ENCODE data around the gene GOT2. TPM values are rescaled to one million over a fixed set of nuclear protein-coding genes. Genes with fewer than 3 reads are reported as not detected.

GOT2 gene
- total RNA-seq, 1 experiment from 2014 or later = 64.0 TPM

DNA sequence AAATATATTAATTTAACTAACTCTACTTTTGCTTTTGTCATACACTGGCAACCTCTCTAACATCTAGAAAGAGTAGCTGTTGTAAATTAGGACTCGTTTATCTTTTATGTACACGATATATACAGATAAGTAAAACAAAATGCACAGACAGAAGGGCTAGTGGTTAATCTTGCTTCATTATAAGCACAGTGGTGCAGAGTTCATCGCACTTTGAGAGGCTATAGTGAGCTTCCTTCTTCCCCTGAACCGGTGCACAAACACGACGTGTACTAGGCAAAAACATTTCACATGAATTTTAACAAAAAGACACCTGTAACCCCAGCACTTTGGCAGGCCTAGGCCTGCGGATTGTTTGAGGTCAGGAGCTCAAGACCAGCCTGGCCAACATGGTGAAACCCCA, 10.4 kb upstream of the GOT2 start:
- intact Hi-C loops (cut with micrococcal nuclease; ENCODE audit: unreplicated experiment) (no loop called here), in situ Hi-C loops (cut with HindIII; ENCODE audit: low pct_unique_long_range_greater_than_20kb, low sequenced_read_pairs) (no loop called here)
- ATAC-seq (no peak), DNase-seq (ENCODE audit: low read depth, low spot score) (no peak)
- BruUV-seq (replicated peaks) = no TSS peak
- H3K4me3 ChIP-seq (ENCODE audit: low read depth in 2 of 2, low read length in 2 of 2) = no peak overlapping the region
- CTCF ChIA-PET = no interaction called here
- POLR2A ChIA-PET = no interaction called here
- H3K9me3 ChIP-seq (ENCODE audit: control insufficient read depth, insufficient read depth, low read depth, low read length) = no peaks in the 10 kb centered on the region
- H3K4me1 ChIP-seq (ENCODE audit: control insufficient read depth, insufficient read depth, low read length) = no peaks in the 10 kb centered on the region
- TF ChIP-seq, protein P1, sequence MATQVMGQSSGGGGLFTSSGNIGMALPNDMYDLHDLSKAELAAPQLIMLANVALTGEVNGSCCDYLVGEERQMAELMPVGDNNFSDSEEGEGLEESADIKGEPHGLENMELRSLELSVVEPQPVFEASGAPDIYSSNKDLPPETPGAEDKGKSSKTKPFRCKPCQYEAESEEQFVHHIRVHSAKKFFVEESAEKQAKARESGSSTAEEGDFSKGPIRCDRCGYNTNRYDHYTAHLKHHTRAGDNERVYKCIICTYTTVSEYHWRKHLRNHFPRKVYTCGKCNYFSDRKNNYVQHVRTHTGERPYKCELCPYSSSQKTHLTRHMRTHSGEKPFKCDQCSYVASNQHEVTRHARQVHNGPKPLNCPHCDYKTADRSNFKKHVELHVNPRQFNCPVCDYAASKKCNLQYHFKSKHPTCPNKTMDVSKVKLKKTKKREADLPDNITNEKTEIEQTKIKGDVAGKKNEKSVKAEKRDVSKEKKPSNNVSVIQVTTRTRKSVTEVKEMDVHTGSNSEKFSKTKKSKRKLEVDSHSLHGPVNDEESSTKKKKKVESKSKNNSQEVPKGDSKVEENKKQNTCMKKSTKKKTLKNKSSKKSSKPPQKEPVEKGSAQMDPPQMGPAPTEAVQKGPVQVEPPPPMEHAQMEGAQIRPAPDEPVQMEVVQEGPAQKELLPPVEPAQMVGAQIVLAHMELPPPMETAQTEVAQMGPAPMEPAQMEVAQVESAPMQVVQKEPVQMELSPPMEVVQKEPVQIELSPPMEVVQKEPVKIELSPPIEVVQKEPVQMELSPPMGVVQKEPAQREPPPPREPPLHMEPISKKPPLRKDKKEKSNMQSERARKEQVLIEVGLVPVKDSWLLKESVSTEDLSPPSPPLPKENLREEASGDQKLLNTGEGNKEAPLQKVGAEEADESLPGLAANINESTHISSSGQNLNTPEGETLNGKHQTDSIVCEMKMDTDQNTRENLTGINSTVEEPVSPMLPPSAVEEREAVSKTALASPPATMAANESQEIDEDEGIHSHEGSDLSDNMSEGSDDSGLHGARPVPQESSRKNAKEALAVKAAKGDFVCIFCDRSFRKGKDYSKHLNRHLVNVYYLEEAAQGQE (IDR thresholded peaks at IDR 0.05; ENCODE audit: insufficient read depth in 1 of 2, low read depth in 2 of 2, low read length in 1 of 2) = no peak
- TF ChIP-seq, protein P2, sequence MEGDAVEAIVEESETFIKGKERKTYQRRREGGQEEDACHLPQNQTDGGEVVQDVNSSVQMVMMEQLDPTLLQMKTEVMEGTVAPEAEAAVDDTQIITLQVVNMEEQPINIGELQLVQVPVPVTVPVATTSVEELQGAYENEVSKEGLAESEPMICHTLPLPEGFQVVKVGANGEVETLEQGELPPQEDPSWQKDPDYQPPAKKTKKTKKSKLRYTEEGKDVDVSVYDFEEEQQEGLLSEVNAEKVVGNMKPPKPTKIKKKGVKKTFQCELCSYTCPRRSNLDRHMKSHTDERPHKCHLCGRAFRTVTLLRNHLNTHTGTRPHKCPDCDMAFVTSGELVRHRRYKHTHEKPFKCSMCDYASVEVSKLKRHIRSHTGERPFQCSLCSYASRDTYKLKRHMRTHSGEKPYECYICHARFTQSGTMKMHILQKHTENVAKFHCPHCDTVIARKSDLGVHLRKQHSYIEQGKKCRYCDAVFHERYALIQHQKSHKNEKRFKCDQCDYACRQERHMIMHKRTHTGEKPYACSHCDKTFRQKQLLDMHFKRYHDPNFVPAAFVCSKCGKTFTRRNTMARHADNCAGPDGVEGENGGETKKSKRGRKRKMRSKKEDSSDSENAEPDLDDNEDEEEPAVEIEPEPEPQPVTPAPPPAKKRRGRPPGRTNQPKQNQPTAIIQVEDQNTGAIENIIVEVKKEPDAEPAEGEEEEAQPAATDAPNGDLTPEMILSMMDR (IDR thresholded peaks at IDR 0.05) = no peak
- no peak for TF ChIP-seq POLR2AphosphoS5 (IDR thresholded peaks at IDR 0.05; ENCODE audit: low read depth, low read length)
- TF ChIP-seq TCF7L2 (IDR thresholded peaks at IDR 0.05; ENCODE audit: low read depth, low read length) = no peak
- TF ChIP-seq SIN3A (IDR thresholded peaks at IDR 0.05; ENCODE audit: borderline replicate concordance, insufficient read depth, low read depth, low read length) = no peak
- no peaks in the 10 kb centered on the region for H3K36me3 ChIP-seq (ENCODE audit: control insufficient read depth, insufficient read depth, low read length)
- no peaks in the 10 kb centered on the region for H3K27me3 ChIP-seq (ENCODE audit: control insufficient read depth, insufficient read depth, low read length)
- no peak overlapping the region for H3K27ac ChIP-seq (ENCODE audit: low read length)

DNA sequence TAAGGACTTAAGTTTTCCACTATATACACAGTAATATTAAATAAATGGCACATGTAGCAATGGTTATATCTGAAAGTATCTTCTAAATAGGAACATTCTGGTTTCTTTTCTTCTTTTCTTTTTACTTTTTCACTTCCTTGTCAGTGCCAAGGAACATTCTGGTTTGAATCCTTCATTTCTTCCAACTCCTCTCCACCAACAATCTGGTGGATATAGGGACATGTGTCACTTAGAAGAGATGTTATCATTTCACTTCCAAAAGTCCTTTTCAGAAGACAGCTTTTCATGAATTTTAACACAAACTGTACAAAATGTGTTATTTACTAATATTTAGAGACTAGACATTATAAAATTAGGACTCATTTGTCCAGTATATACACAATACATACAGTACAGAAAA, 7.9 kb upstream of the GOT2 start:
- Histone ChIP-seq H3K27me3 (ENCODE audit: control insufficient read depth, insufficient read depth, low read length) (no peaks in the 10 kb centered on the region), H3K9me3 (ENCODE audit: control insufficient read depth, insufficient read depth, low read depth, low read length) (no peaks in the 10 kb centered on the region), H3K4me1 (ENCODE audit: control insufficient read depth, insufficient read depth, low read length) (no peaks in the 10 kb centered on the region), H3K4me3 (ENCODE audit: low read depth in 2 of 2, low read length in 2 of 2) (no peak overlapping the region), H3K36me3 (ENCODE audit: control insufficient read depth, insufficient read depth, low read length) (no peaks in the 10 kb centered on the region), H3K27ac (ENCODE audit: low read length) (no peak overlapping the region)
- TF ChIP-seq SIN3A (IDR thresholded peaks at IDR 0.05; ENCODE audit: borderline replicate concordance, insufficient read depth, low read depth, low read length) = no peak
- TF ChIP-seq POLR2AphosphoS5 (IDR thresholded peaks at IDR 0.05; ENCODE audit: low read depth, low read length) = no peak
- TF ChIP-seq, protein P1 (IDR thresholded peaks at IDR 0.05; ENCODE audit: insufficient read depth in 1 of 2, low read depth in 2 of 2, low read length in 1 of 2) = no peak
- TF ChIP-seq, protein P2 (IDR thresholded peaks at IDR 0.05) = no peak
- no peak for TF ChIP-seq TCF7L2 (IDR thresholded peaks at IDR 0.05; ENCODE audit: low read depth, low read length)
- intact Hi-C loops (cut with micrococcal nuclease; ENCODE audit: unreplicated experiment) (no loop called here), in situ Hi-C loops (cut with HindIII; ENCODE audit: low pct_unique_long_range_greater_than_20kb, low sequenced_read_pairs) (no loop called here)
- ATAC-seq (no peak), DNase-seq (ENCODE audit: low read depth, low spot score) (no peak)
- ChIA-PET POLR2A (no interaction called here), CTCF (no interaction called here)
- BruUV-seq (replicated peaks) = no TSS peak

All from Panc1 (cell line).